Suprapubic skin (tissue), 4 donors: ENCODE data around the gene HHAT. TPM values are rescaled to one million over a fixed set of nuclear protein-coding genes. Genes with fewer than 3 reads are reported as not detected.

Experiments
- DNase-seq, 2 donors: peaks; one replicate each; pipeline ENCODE4 v3.0.0-alpha.2; 2019; ENCODE audit warnings: low spot score in 2 of 2
- H3K27ac ChIP-seq: fragments of 200-600 bp; sonication (generic); one replicate; pipeline ENCODE4 v1.5.1; 2019
- H3K27me3 ChIP-seq: fragments of 200-600 bp; sonication (generic); one replicate; pipeline ENCODE4 v1.5.1; 2019
- H3K36me3 ChIP-seq: fragments of 200-600 bp; sonication (generic); one replicate; pipeline ENCODE4 v1.5.1; 2019
- H3K4me1 ChIP-seq: fragments of 200-600 bp; sonication (generic); one replicate; pipeline ENCODE4 v1.5.1; 2019
- H3K4me3 ChIP-seq: fragments of 200-600 bp; sonication (generic); one replicate; pipeline ENCODE4 v1.5.1; 2019; ENCODE audit warnings: mild to moderate bottlenecking
- H3K9me3 ChIP-seq: fragments of 200-600 bp; sonication (generic); one replicate; pipeline ENCODE4 v1.5.1; 2019
- EP300 ChIP-seq: sonication (generic); formaldehyde crosslinking; IDR thresholded peaks from one replicate; pipeline ENCODE4 v1.6.1; 2017; ENCODE audit warnings: antibody characterized with exemption
- POLR2A ChIP-seq, 2 donors: fragments of 450-650 bp; IDR thresholded peaks; one replicate each; pipeline ENCODE4 v1.6.1; 2017; ENCODE audit warnings: antibody characterized with exemption in 2 of 2, mild to moderate bottlenecking in 2 of 2, moderate library complexity in 2 of 2
- POLR2AphosphoS5 ChIP-seq, 3 donors: sonication (generic); formaldehyde crosslinking; IDR thresholded peaks; one replicate each; pipeline ENCODE4 v1.6.1; 2017; ENCODE audit warnings: antibody characterized with exemption in 3 of 3
- WGBS: methylation state at CpG from one replicate; pipeline ENCODE4 v1.1.5; 2018; 5-methylcytosine and 5-hydroxymethylcytosine counted together
- total RNA-seq, 4 donors: library from RNA; depleted of rRNA; stranded (reverse); fragments of >200 nt; gene quantifications; one replicate each; pipeline ENCODE4 v1.1.0, GENCODE V29; 2016
- TF ChIP-seq, protein P1 (sequence below), 2 donors: fragments of 200-600 bp in 1 of 2; fragments of 450-650 bp in 1 of 2; sonication (generic) in 1 of 2; IDR thresholded peaks; one replicate each; pipeline ENCODE4 v1.5.1; 2016 to 2019; ENCODE audit warnings: antibody characterized with exemption in 2 of 2, mild to moderate bottlenecking in 1 of 2, moderate library complexity in 1 of 2

HHAT gene
- total RNA-seq, 4 donors from 2014 or later, result 4.1 to 20.0 (median 9.3) TPM

DNA sequence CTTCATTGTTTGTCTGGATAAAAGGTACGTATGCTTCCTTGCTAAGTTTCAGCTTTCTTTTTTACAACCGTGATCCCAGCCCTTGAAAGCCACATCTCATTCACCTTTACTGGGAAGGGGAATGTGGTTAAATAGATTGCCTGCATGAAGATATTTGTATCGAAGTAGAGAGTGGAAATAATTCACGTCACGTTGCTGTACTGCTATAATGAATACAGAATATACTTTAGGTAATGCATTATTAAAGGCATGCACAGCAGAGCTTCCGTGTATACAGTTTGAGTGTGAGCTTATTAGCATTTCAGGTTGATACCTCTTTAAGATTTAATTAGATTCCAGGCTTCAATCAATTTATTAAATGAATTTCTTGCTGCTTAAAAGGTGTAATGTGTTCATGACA, 153.8 kb downstream of the HHAT start:
- no peak for DNase-seq
- Histone ChIP-seq H3K4me1 (no peaks in the 10 kb centered on the region), H3K9me3 (no peaks in the 10 kb centered on the region), H3K27ac (no peak overlapping the region), H3K27me3 (no peaks in the 10 kb centered on the region), H3K36me3 (no peaks in the 10 kb centered on the region), H3K4me3 (no peak overlapping the region)
- TF ChIP-seq POLR2AphosphoS5 (IDR thresholded peaks at IDR 0.05) (no peak), POLR2A (IDR thresholded peaks at IDR 0.05) (no peak), EP300 (no peak)
- TF ChIP-seq, protein P1, sequence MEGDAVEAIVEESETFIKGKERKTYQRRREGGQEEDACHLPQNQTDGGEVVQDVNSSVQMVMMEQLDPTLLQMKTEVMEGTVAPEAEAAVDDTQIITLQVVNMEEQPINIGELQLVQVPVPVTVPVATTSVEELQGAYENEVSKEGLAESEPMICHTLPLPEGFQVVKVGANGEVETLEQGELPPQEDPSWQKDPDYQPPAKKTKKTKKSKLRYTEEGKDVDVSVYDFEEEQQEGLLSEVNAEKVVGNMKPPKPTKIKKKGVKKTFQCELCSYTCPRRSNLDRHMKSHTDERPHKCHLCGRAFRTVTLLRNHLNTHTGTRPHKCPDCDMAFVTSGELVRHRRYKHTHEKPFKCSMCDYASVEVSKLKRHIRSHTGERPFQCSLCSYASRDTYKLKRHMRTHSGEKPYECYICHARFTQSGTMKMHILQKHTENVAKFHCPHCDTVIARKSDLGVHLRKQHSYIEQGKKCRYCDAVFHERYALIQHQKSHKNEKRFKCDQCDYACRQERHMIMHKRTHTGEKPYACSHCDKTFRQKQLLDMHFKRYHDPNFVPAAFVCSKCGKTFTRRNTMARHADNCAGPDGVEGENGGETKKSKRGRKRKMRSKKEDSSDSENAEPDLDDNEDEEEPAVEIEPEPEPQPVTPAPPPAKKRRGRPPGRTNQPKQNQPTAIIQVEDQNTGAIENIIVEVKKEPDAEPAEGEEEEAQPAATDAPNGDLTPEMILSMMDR (IDR thresholded peaks at IDR 0.05), result no peak
- WGBS, result 77% methylated on average over 6 of the region's 6 CpGs

GRCh38 chr1:210482945-210483617, 154.4 kb downstream of the HHAT start:
- Histone ChIP-seq H3K4me3 (no peak overlapping the region), H3K36me3 (no peaks in the 10 kb centered on the region), H3K27ac (no peak overlapping the region), H3K9me3 (no peaks in the 10 kb centered on the region), H3K4me1 (no peaks in the 10 kb centered on the region), H3K27me3 (no peaks in the 10 kb centered on the region)
- DNase-seq, result no peak
- 82% methylated on average over 3 of the region's 3 CpGs for WGBS
- TF ChIP-seq, protein P1 (IDR thresholded peaks at IDR 0.05), result no peak
- TF ChIP-seq POLR2A (IDR thresholded peaks at IDR 0.05), result no peak
- no peak for TF ChIP-seq POLR2AphosphoS5 (IDR thresholded peaks at IDR 0.05)
- TF ChIP-seq EP300, result no peak

GRCh38 chr1:210483821-210484220, 155.1 kb downstream of the HHAT start:
- no peak for TF ChIP-seq POLR2AphosphoS5 (IDR thresholded peaks at IDR 0.05)
- TF ChIP-seq, protein P1 (IDR thresholded peaks at IDR 0.05), result no peak
- no peak for TF ChIP-seq POLR2A (IDR thresholded peaks at IDR 0.05)
- TF ChIP-seq EP300, result no peak
- no peaks in the 10 kb centered on the region for H3K9me3 ChIP-seq
- no peaks in the 10 kb centered on the region for H3K36me3 ChIP-seq
- H3K27ac ChIP-seq, result no peak overlapping the region
- no peak overlapping the region for H3K4me3 ChIP-seq
- no peaks in the 10 kb centered on the region for H3K27me3 ChIP-seq
- DNase-seq, result no peak
- 71% methylated on average over 2 of the region's 2 CpGs for WGBS
- no peaks in the 10 kb centered on the region for H3K4me1 ChIP-seq

GRCh38 chr1:210487021-210487420, 158.3 kb downstream of the HHAT start:
- H3K4me1 ChIP-seq, result no peaks in the 10 kb centered on the region
- H3K36me3 ChIP-seq, result no peaks in the 10 kb centered on the region
- 94% methylated on average over 2 of the region's 2 CpGs for WGBS
- no peak overlapping the region for H3K4me3 ChIP-seq
- DNase-seq, result no peak
- no peaks in the 10 kb centered on the region for H3K9me3 ChIP-seq
- H3K27ac ChIP-seq, result no peak overlapping the region
- TF ChIP-seq POLR2A (IDR thresholded peaks at IDR 0.05) (no peak), POLR2AphosphoS5 (IDR thresholded peaks at IDR 0.05) (no peak), EP300 (no peak)
- TF ChIP-seq, protein P1 (IDR thresholded peaks at IDR 0.05), result no peak
- H3K27me3 ChIP-seq, result no peaks in the 10 kb centered on the region

GRCh38 chr1:210489491-210489890, 160.8 kb downstream of the HHAT start:
- H3K36me3 ChIP-seq, result no peaks in the 10 kb centered on the region
- WGBS, result 86% methylated on average over 1 of the region's 1 CpG

More at GRCh38 chr1:210489491-210489890, 160.8 kb downstream of the HHAT start:
- no peaks in the 10 kb centered on the region for H3K4me1 ChIP-seq
- no peak for DNase-seq
- TF ChIP-seq POLR2AphosphoS5 (IDR thresholded peaks at IDR 0.05) (no peak), EP300 (no peak), POLR2A (IDR thresholded peaks at IDR 0.05) (no peak)
- TF ChIP-seq, protein P1 (IDR thresholded peaks at IDR 0.05), result no peak
- no peak overlapping the region for H3K27ac ChIP-seq
- H3K27me3 ChIP-seq, result no peaks in the 10 kb centered on the region
- H3K4me3 ChIP-seq, result no peak overlapping the region
- no peaks in the 10 kb centered on the region for H3K9me3 ChIP-seq
